H9 (cell line): ENCODE results near the gene CD46. TPM values are rescaled to one million over a fixed set of nuclear protein-coding genes. Genes with fewer than 3 reads are reported as not detected.

Source experiments
- DNase-seq: peaks from one replicate; pipeline ENCODE4 v3.0.0-alpha.2; 2017
- H2AFZ ChIP-seq: one replicate; pipeline ENCODE4 v1.6.1; 2013; ENCODE audit warnings: mild to moderate bottlenecking, low read length, control low read depth, moderate library complexity
- H2AK5ac ChIP-seq: 2 replicates; pipeline ENCODE4 v1.6.1; 2013; ENCODE audit warnings: low read length, control low read depth, mixed read lengths; ENCODE audit not compliant: insufficient read length
- H2BK120ac ChIP-seq: one replicate; pipeline ENCODE4 v1.6.1; 2013; ENCODE audit warnings: low read depth, mild to moderate bottlenecking, low read length, control low read depth, inconsistent platforms; ENCODE audit not compliant: poor library complexity, severe bottlenecking
- H2BK12ac ChIP-seq: 2 replicates; pipeline ENCODE4 v1.6.1; 2013; ENCODE audit warnings: low read length, control low read depth, mixed read lengths, low read depth; ENCODE audit not compliant: insufficient read length
- H2BK15ac ChIP-seq: 2 replicates; pipeline ENCODE4 v1.6.1; 2013; ENCODE audit warnings: low read depth, low read length, control low read depth
- H2BK20ac ChIP-seq: one replicate; pipeline ENCODE4 v1.6.1; 2013; ENCODE audit warnings: low read depth, mild to moderate bottlenecking, low read length, control low read depth, inconsistent platforms; ENCODE audit not compliant: poor library complexity, severe bottlenecking
- H2BK5ac ChIP-seq: 2 replicates; pipeline ENCODE4 v1.6.1; 2013; ENCODE audit warnings: low read length, control low read depth, mixed read lengths; ENCODE audit not compliant: insufficient read length
- H3K14ac ChIP-seq: 2 replicates; pipeline ENCODE4 v1.6.1; 2013; ENCODE audit warnings: low read length, control low read depth; ENCODE audit not compliant: insufficient read depth
- H3K18ac ChIP-seq: 2 replicates; pipeline ENCODE4 v1.6.1; 2013; ENCODE audit warnings: low read depth, mild to moderate bottlenecking, mixed read lengths, low read length, control low read depth; ENCODE audit not compliant: insufficient read length
- H3K23ac ChIP-seq: 2 replicates; pipeline ENCODE4 v1.6.1; 2013; ENCODE audit warnings: low read length, control low read depth, mixed read lengths, low read depth; ENCODE audit not compliant: insufficient read length
- H3K23me2 ChIP-seq: 2 replicates; pipeline ENCODE4 v1.6.1; 2013; ENCODE audit warnings: low read depth, mild to moderate bottlenecking, mixed read lengths, low read length, control low read depth; ENCODE audit not compliant: insufficient read length, poor library complexity, severe bottlenecking
- H3K27ac ChIP-seq: 2 replicates; pipeline ENCODE4 v1.5.1; 2013; ENCODE audit warnings: low read length, control low read depth, mixed read lengths, low read depth; ENCODE audit not compliant: insufficient read length
- H3K27me3 ChIP-seq: 2 replicates; pipeline ENCODE4 v1.6.1; 2013; ENCODE audit warnings: low read length, control low read depth, inconsistent platforms; ENCODE audit not compliant: insufficient read depth
- H3K4ac ChIP-seq: 2 replicates; pipeline ENCODE4 v1.6.1; 2013; ENCODE audit warnings: low read depth, mild to moderate bottlenecking, control low read depth, inconsistent platforms, low read length, moderate library complexity
- H3K4me1 ChIP-seq: 2 replicates; pipeline ENCODE4 v1.6.1; 2013; ENCODE audit warnings: low read length, control low read depth, inconsistent platforms; ENCODE audit not compliant: insufficient read depth
- H3K4me2 ChIP-seq: 2 replicates; pipeline ENCODE4 v1.6.1; 2013; ENCODE audit warnings: low read length, control low read depth, mixed read lengths; ENCODE audit not compliant: insufficient read length, insufficient read depth
- H3K56ac ChIP-seq: 2 replicates; pipeline ENCODE4 v1.6.1; 2013; ENCODE audit warnings: low read depth, mild to moderate bottlenecking, mixed read lengths, low read length, control low read depth; ENCODE audit not compliant: insufficient read length
- H3K79me1 ChIP-seq: 2 replicates; pipeline ENCODE4 v1.6.1; 2013; ENCODE audit warnings: low read depth, mild to moderate bottlenecking, moderate library complexity, low read length, control low read depth, inconsistent platforms; ENCODE audit not compliant: insufficient read depth, poor library complexity, severe bottlenecking
- H3K79me2 ChIP-seq: 2 replicates; pipeline ENCODE4 v1.6.1; 2013; ENCODE audit warnings: low read length, control low read depth, inconsistent platforms; ENCODE audit not compliant: insufficient read depth
- H3K9ac ChIP-seq: 2 replicates; pipeline ENCODE4 v1.6.1; 2013; ENCODE audit warnings: low read length, control low read depth, mixed read lengths; ENCODE audit not compliant: insufficient read length; ENCODE audit errors: extremely low read depth
- H3K9me3 ChIP-seq: one replicate; pipeline ENCODE4 v1.6.1; 2013; ENCODE audit warnings: low read depth, low read length, inconsistent platforms; ENCODE audit not compliant: control insufficient read depth
- H3T11ph ChIP-seq: one replicate; pipeline ENCODE4 v1.6.1; 2013; ENCODE audit warnings: mild to moderate bottlenecking, low read length, control low read depth, inconsistent platforms
- H4K20me1 ChIP-seq: one replicate; pipeline ENCODE4 v1.6.1; 2013; ENCODE audit not compliant: control insufficient read depth, insufficient read length, insufficient read depth
- H4K5ac ChIP-seq: 2 replicates; pipeline ENCODE4 v1.6.1; 2013; ENCODE audit warnings: low read depth, mild to moderate bottlenecking, mixed read lengths, low read length, control low read depth; ENCODE audit not compliant: insufficient read length
- H4K8ac ChIP-seq: replicated peaks from 2 replicates; pipeline ENCODE4 v1.6.1; 2013; ENCODE audit warnings: low read length, control low read depth, mixed read lengths, low read depth; ENCODE audit not compliant: insufficient read length
- H4K91ac ChIP-seq: 2 replicates; pipeline ENCODE4 v1.6.1; 2013; ENCODE audit warnings: low read depth, mild to moderate bottlenecking, moderate library complexity, mixed read lengths, low read length, control low read depth; ENCODE audit not compliant: insufficient read length
- H3K27ac Mint-ChIP-seq, 3 experiments: 2 replicates in 2 of 3; 3 replicates in 1 of 3; pipeline ENCODE4 v1.8.0; 2020 to 2021; ENCODE audit warnings: mixed read lengths in 3 of 3, mild to moderate bottlenecking in 1 of 3, moderate library complexity in 1 of 3
- H3K27me3 Mint-ChIP-seq: 2 replicates; pipeline ENCODE4 v1.8.0; 2021; ENCODE audit warnings: low read depth, mild to moderate bottlenecking, moderate library complexity, mixed read lengths
- H3K36me3 Mint-ChIP-seq, 3 experiments: 2 replicates in 2 of 3; 3 replicates in 1 of 3; pipeline ENCODE4 v1.8.0; 2020 to 2021; ENCODE audit warnings: low read depth in 3 of 3, mixed read lengths in 3 of 3; ENCODE audit not compliant: insufficient read depth in 1 of 3
- H3K4me1 Mint-ChIP-seq, 2 experiments: 2 replicates each; pipeline ENCODE4 v1.8.0; 2020; ENCODE audit warnings: mixed read lengths in 2 of 2
- H3K4me3 Mint-ChIP-seq, 2 experiments: 2 replicates in 1 of 2; 3 replicates in 1 of 2; pipeline ENCODE4 v1.8.0; 2020 to 2021; ENCODE audit warnings: mild to moderate bottlenecking in 2 of 2, mixed read lengths in 2 of 2, moderate library complexity in 1 of 2
- H3K9me3 Mint-ChIP-seq, 2 experiments: 2 replicates in 1 of 2; 3 replicates in 1 of 2; pipeline ENCODE4 v1.8.0; 2020; ENCODE audit warnings: mild to moderate bottlenecking in 2 of 2, mixed read lengths in 2 of 2, moderate library complexity in 1 of 2
- WGBS: extraction: QIAGEN DNeasy Blood & Tissue Kit; methylation state at CpG from one replicate; pipeline ENCODE4 v1.1.7; 2013; ENCODE audit warnings: missing lambda C conversion rate, low lambda C conversion rate, mixed read lengths; ENCODE audit not compliant: insufficient read length; ENCODE audit errors: extremely low coverage; 5-methylcytosine and 5-hydroxymethylcytosine counted together
- total RNA-seq: library from RNA; stranded (reverse); gene quantifications from 2 replicates; pipeline ENCODE4 v1.2.1, GENCODE V29; 2021
- TF ChIP-seq, protein P1 (sequence below): fragments of 200-600 bp; sonication (generic); conservative IDR thresholded peaks from 3 replicates; pipeline ENCODE4 v1.8.0; 2021; ENCODE audit warnings: antibody characterized with exemption, mild to moderate bottlenecking

CD46 gene
- total RNA-seq, 1 experiment from 2014 or later: 89.2 TPM

GRCh38 chr1:207833956-207834660, 82.3 kb downstream of the CD46 start:
- no peak overlapping the region for H3K4me3 Mint-ChIP-seq

More at GRCh38 chr1:207833956-207834660, 82.3 kb downstream of the CD46 start:
- no CpG with 5 or more reads among the region's 7 CpGs for WGBS
- H2BK20ac ChIP-seq: no peak overlapping the region
- H2BK15ac ChIP-seq: no peak overlapping the region
- no peaks in the 10 kb centered on the region; the same call in 1 of the 2 replicates for H3K27me3 ChIP-seq
- no peak overlapping the region for H3K23ac ChIP-seq
- no peak overlapping the region for H3K18ac ChIP-seq
- H3K27ac Mint-ChIP-seq: no peak overlapping the region
- H3K56ac ChIP-seq: no peak overlapping the region
- no peak overlapping the region for H3K14ac ChIP-seq
- H3K27me3 Mint-ChIP-seq: no peaks in the 10 kb centered on the region
- no peak overlapping the region for H3K27ac ChIP-seq
- peaks cover 2% of the 10 kb centered on the region for H3K23me2 ChIP-seq
- no peaks in the 10 kb centered on the region for H3K36me3 Mint-ChIP-seq
- TF ChIP-seq, protein P1, sequence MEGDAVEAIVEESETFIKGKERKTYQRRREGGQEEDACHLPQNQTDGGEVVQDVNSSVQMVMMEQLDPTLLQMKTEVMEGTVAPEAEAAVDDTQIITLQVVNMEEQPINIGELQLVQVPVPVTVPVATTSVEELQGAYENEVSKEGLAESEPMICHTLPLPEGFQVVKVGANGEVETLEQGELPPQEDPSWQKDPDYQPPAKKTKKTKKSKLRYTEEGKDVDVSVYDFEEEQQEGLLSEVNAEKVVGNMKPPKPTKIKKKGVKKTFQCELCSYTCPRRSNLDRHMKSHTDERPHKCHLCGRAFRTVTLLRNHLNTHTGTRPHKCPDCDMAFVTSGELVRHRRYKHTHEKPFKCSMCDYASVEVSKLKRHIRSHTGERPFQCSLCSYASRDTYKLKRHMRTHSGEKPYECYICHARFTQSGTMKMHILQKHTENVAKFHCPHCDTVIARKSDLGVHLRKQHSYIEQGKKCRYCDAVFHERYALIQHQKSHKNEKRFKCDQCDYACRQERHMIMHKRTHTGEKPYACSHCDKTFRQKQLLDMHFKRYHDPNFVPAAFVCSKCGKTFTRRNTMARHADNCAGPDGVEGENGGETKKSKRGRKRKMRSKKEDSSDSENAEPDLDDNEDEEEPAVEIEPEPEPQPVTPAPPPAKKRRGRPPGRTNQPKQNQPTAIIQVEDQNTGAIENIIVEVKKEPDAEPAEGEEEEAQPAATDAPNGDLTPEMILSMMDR: no peak
- H4K5ac ChIP-seq: no peak overlapping the region
- DNase-seq: no peak
- H3K79me2 ChIP-seq: no peaks in the 10 kb centered on the region
- H3K4me1 Mint-ChIP-seq: peaks cover 0 to 8% of the 10 kb centered on the region in 2 experiments; a peak in 3 of 4 replicates
- no peak overlapping the region for H3K4me2 ChIP-seq
- no peaks in the 10 kb centered on the region for H3K9me3 Mint-ChIP-seq
- H3K9ac ChIP-seq: no peak overlapping the region
- H3K9me3 ChIP-seq: no peaks in the 10 kb centered on the region
- no peak overlapping the region for H4K91ac ChIP-seq
- H3K4ac ChIP-seq: no peak overlapping the region
- H3T11ph ChIP-seq: no peak overlapping the region
- H2BK12ac ChIP-seq: no peak overlapping the region
- no peaks in the 10 kb centered on the region for H3K4me1 ChIP-seq
- H2BK120ac ChIP-seq: no peak overlapping the region
- H4K8ac ChIP-seq: no peak overlapping the region
- H2BK5ac ChIP-seq: no peak overlapping the region
- no peak overlapping the region for H2AK5ac ChIP-seq
- H4K20me1 ChIP-seq: no peaks in the 10 kb centered on the region
- H3K79me1 ChIP-seq: no peaks in the 10 kb centered on the region
- H2AFZ ChIP-seq: no peak overlapping the region
